PFSK-1 (cell line): ENCODE measurements around the gene CABLES1.

Source experiments
- FOXP2 ChIP-seq: optimal IDR thresholded peaks from 2 replicates; pipeline ENCODE3; 2011; ENCODE audit warnings: borderline replicate concordance, control low read depth, inconsistent platforms; ENCODE audit not compliant: insufficient read depth; ENCODE audit errors: extremely low read length, extremely low read depth
- POLR2AphosphoS5 ChIP-seq: IDR thresholded peaks from 2 replicates; pipeline ENCODE4 v1.6.1; 2012; ENCODE audit warnings: low read depth, mild to moderate bottlenecking, control low read depth, low read length, moderate library complexity
- SIN3A ChIP-seq: IDR thresholded peaks from 2 replicates; pipeline ENCODE4 v1.6.1; 2012; ENCODE audit warnings: mild to moderate bottlenecking, low read length, moderate library complexity, borderline replicate concordance; ENCODE audit not compliant: insufficient read depth
- TAF1 ChIP-seq: IDR thresholded peaks from 2 replicates; pipeline ENCODE4 v1.6.1; 2012; ENCODE audit warnings: low read length, control low read depth, borderline replicate concordance; ENCODE audit not compliant: insufficient read depth
- TF ChIP-seq, protein P1 (sequence below), 2 experiments: IDR thresholded peaks; 2 replicates each; pipeline versions ENCODE4 v1.6.1 to v1.8.0; 2011 to 2012; ENCODE audit warnings: low read depth in 2 of 2, low read length in 2 of 2, control low read depth in 1 of 2, inconsistent platforms in 1 of 2, mild to moderate bottlenecking in 1 of 2, moderate library complexity in 1 of 2; ENCODE audit not compliant: insufficient read depth in 1 of 2

CABLES1 gene

DNA sequence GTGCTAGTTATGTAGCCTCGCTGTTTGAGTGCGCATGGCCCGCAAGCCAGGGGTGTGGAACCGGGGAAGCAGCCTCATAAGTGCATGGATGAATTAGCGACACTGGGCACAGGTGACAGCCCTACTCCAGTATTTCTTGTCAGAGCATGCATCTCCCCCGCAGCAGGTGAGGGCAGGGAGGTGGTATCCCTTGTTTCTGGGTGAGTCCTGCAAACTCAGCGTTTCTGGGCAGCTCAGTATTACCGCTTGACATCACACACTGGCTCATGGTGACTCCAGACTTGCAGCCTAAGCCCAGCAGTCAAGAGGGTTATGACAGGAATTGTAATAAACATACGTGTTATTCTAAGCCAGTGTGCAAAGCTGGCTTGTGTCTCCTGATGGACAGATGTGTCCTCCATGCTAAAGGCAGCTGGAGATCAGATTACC lies 2.5 kb downstream of the CABLES1 start:
- TF ChIP-seq FOXP2, result no peak

DNA sequence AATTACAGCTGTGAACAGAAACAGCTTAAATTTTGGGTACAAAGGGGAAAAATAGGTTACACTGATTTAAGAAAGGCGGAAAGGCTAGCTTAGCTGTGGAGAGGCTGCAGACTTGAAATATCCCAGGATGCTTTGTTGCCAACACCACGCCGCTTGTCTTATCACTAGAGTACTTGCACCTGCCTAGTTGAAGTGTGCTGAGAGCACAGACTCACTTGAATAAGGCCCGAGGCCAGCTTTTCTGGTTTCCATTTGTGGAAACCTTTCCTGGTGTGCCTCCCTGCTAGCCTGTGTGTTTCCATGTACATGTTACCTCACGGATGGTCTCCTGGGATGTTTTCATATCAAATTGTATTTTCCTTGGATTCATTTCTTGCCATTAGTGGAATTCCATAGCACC lies 3.2 kb downstream of the CABLES1 start:
- TF ChIP-seq FOXP2, result no peak
- no peak for TF ChIP-seq TAF1
- no peak for TF ChIP-seq POLR2AphosphoS5
- TF ChIP-seq, protein P1, sequence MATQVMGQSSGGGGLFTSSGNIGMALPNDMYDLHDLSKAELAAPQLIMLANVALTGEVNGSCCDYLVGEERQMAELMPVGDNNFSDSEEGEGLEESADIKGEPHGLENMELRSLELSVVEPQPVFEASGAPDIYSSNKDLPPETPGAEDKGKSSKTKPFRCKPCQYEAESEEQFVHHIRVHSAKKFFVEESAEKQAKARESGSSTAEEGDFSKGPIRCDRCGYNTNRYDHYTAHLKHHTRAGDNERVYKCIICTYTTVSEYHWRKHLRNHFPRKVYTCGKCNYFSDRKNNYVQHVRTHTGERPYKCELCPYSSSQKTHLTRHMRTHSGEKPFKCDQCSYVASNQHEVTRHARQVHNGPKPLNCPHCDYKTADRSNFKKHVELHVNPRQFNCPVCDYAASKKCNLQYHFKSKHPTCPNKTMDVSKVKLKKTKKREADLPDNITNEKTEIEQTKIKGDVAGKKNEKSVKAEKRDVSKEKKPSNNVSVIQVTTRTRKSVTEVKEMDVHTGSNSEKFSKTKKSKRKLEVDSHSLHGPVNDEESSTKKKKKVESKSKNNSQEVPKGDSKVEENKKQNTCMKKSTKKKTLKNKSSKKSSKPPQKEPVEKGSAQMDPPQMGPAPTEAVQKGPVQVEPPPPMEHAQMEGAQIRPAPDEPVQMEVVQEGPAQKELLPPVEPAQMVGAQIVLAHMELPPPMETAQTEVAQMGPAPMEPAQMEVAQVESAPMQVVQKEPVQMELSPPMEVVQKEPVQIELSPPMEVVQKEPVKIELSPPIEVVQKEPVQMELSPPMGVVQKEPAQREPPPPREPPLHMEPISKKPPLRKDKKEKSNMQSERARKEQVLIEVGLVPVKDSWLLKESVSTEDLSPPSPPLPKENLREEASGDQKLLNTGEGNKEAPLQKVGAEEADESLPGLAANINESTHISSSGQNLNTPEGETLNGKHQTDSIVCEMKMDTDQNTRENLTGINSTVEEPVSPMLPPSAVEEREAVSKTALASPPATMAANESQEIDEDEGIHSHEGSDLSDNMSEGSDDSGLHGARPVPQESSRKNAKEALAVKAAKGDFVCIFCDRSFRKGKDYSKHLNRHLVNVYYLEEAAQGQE (IDR thresholded peaks at IDR 0.05; ENCODE audit: insufficient read depth in 1 of 2, low read depth in 2 of 2, low read length in 2 of 2), result no peak
- no peak for TF ChIP-seq SIN3A

DNA sequence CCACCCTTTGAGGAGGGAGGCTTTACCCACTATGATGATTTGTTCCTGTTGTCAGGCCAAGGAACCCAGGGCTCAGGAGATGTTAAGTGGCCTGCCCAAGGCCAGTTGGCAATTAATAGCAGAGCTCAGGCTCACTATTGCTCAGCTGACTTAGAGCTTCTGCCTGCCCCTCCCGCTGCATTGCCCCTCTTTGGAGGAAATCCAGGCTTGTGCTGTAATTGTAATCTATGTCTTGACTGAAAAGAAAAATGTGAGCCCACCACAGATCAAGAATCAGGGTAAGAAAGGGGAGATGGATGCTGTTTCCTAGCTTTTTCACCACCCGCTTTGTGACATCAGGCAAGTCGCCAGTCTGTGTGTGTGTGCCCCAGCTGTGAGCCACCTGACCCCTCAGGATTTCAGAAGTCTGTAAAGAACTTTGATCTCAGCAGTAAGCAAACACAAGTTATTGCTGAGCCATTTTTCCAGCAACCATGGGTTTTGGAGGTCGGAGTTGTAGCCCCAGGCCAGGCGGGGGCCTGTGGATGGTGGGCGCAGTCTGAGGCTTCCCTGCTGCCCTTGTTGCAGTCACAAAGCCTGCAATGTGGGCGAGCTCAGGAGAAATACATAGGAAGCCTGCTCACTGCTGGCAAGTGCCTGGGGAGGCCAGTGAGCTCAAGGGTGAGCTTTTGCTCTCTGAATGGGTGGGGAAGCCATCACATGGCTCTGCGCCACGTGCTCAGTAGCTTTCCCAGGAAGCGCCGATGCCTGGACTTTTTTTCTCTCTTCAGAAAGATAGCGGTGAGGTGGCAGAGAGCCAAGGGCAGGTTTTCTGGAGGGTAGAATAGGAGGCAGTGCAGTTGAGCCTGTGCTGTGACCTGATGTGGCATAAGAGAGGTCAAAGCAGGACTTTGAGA lies 6.1 kb downstream of the CABLES1 start:
- TF ChIP-seq FOXP2 (no peak), POLR2AphosphoS5 (no peak), TAF1 (no peak)

DNA sequence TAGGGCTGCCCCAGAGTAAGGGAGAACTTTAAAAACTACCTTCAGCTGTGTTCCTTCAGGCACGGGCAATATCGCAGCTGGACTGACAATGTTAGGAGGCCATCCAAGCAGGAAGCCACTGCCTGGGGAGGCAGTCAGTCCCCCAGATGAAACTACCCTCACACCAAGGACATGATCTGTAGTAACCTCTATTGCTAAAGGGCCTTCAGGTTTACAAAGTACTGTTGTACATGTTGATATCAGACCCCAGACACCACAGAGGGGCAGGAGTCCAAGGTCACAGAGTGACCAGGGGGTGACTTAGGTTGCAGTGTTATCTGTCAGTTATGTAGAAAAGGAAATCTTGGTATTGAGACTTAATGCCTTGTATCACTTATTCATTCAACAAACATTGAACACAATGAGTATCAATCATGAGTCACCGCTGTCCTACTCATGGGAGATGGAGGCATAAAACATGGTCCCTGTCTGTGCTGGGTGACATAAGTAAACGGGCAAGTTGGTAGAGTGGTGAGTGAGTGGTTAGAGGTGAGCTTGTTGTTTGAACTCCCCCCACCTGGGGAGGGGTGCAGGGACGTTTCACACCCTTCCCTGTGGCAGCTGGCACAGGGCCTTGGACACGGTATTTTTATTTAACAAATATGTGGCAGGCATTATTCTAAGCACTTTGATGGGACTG lies 7.1 kb downstream of the CABLES1 start:
- TF ChIP-seq, protein P1 (IDR thresholded peaks at IDR 0.05; ENCODE audit: insufficient read depth in 1 of 2, low read depth in 2 of 2, low read length in 2 of 2), result no peak
- no peak for TF ChIP-seq POLR2AphosphoS5
- no peak for TF ChIP-seq TAF1

DNA sequence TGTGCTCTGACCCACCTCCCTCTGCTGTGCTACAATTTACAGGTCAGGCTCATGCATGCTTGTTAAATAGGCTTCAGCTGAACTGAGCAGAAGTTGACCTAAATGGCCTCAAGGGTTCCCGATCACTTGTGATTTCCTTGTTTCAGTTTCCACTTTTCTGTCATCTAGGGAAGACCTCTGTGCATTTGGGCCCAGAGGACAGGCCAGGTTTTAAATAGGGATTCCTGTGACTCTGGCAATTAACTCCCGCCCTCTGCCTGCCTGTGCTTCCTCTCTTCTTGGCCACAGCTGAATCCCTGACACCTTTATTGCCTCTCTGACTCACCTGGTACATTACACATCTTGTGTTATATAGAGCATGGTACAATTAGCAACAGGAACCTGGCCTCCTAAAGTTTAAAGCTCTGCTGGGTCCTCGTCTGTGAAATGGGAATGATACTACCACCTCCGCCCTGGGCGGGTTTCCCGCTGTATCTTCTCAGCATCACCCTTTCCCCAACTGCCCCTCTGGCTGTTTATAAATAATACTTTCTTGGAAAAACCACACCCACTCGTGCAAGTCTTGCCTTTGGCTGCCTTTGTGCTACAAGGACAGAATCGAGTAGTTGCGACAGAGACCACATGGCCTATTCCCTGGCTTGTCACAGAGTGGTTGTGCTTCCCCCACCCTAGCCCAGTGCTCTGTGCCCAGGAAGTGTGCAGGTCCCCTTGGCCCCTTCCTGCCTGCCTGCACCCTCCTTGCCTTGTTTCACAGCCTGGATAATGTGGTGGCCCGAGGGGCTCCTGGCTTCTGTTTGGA lies 7.9 kb downstream of the CABLES1 start:
- TF ChIP-seq, protein P1 (IDR thresholded peaks at IDR 0.05; ENCODE audit: insufficient read depth in 1 of 2, low read depth in 2 of 2, low read length in 2 of 2), result no peak
- no peak for TF ChIP-seq FOXP2

DNA sequence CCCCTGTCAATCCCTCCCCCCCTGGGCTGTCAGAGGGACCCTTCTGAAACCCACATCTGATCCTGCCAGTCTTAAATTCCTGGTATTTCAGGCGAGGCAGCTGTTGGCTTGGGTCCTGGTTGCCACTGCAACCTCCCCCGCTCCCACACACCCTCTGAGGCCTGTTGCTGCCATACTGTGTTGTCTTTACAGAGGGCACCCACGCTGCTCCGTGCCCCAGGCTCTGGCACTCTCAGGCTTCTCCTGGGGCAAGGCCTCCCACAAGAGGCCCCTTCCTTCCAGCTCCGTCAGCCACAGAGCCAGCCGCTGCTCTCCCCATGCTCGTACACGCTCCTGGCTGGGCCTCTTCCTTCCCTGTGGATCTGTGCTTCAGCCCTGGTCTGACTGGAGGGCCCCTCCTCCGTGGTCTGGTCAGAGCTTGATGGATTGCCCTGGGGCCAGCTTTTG lies 8.6 kb downstream of the CABLES1 start:
- TF ChIP-seq TAF1, result no peak
- no peak for TF ChIP-seq POLR2AphosphoS5
- no peak for TF ChIP-seq SIN3A
- TF ChIP-seq, protein P1 (IDR thresholded peaks at IDR 0.05; ENCODE audit: insufficient read depth in 1 of 2, low read depth in 2 of 2, low read length in 2 of 2), result no peak
- no peak for TF ChIP-seq FOXP2
